NCI-H2196 treated with DMSO at 0.1 percent for 48 hours (cell line): ENCODE measurements around the gene ARL3.
"Not testable (repeated sequence)": the region's sequence is repeated elsewhere in the genome, so short reads cannot be mapped to it uniquely, and the experiment has no call there.

Source experiments
- DNase-seq: peaks from one replicate; lab custom pipeline; 2025; ENCODE audit not compliant: unreplicated experiment; lab: John Stamatoyannopoulos, UW

Gene ARL3

GRCh38 chr10:102713814-102714620, at the start of gene ARL3:
Gene ARL3 (minus strand): TSS chr10:102714397. CDS start chr10:102714275, 122 bp downstream.
- DNase-seq, result peak; percentile 82

- no peak for DNase-seq
These were observed 48.9 kb upstream of the ARL3 start for GRCh38 chr10:102763037-102763607.

GRCh38 chr10:102762401-102763015, 48.3 kb upstream of the ARL3 start:
- no peak for DNase-seq

- DNase-seq, result no peak
These were observed 47.8 kb upstream of the ARL3 start for GRCh38 chr10:102761981-102762380.

GRCh38 chr10:102759497-102760210, 45.5 kb upstream of the ARL3 start:
- DNase-seq, result no peak

- DNase-seq, result not testable (repeated sequence)
These were observed 44.7 kb upstream of the ARL3 start for GRCh38 chr10:102758933-102759262.

- no peak for DNase-seq
These were observed 44.2 kb upstream of the ARL3 start for GRCh38 chr10:102758240-102758932.

- no peak for DNase-seq
These were observed 43.1 kb upstream of the ARL3 start for GRCh38 chr10:102757323-102757722.

GRCh38 chr10:102753718-102754117, 39.5 kb upstream of the ARL3 start:
- DNase-seq, result no peak

GRCh38 chr10:102752934-102753664, 38.9 kb upstream of the ARL3 start:
- no peak for DNase-seq

- DNase-seq, result no peak
These were observed 38.2 kb upstream of the ARL3 start for GRCh38 chr10:102752266-102752930.

- no peak for DNase-seq
These were observed 31.0 kb upstream of the ARL3 start for GRCh38 chr10:102745157-102745556.

GRCh38 chr10:102744374-102745051, 30.3 kb upstream of the ARL3 start:
- no peak for DNase-seq

- peak; percentile 86 for DNase-seq
These were observed 29.6 kb upstream of the ARL3 start, which contains the start of gene WBP1L for GRCh38 chr10:102743588-102744373. Gene WBP1L (plus strand): TSS chr10:102743948. CDS start chr10:102744054, 106 bp downstream.

GRCh38 chr10:102743078-102743587, 28.9 kb upstream of the ARL3 start:
- no peak for DNase-seq

GRCh38 chr10:102742313-102742712, 28.1 kb upstream of the ARL3 start:
- not testable (repeated sequence) for DNase-seq

- DNase-seq, result no peak
These were observed 27.6 kb upstream of the ARL3 start for GRCh38 chr10:102741726-102742237.

GRCh38 chr10:102740229-102740628, 26.0 kb upstream of the ARL3 start:
- DNase-seq, result no peak
